ENCODE results near the gene ASIC4. TPM values are rescaled to one million over a fixed set of nuclear protein-coding genes. Genes with fewer than 3 reads are reported as not detected.

The ASIC4 gene
- total and polyA plus RNA-seq, 8 donors = 0.04 to 0.38 (median 0.18) TPM; not detected in 4

DNA sequence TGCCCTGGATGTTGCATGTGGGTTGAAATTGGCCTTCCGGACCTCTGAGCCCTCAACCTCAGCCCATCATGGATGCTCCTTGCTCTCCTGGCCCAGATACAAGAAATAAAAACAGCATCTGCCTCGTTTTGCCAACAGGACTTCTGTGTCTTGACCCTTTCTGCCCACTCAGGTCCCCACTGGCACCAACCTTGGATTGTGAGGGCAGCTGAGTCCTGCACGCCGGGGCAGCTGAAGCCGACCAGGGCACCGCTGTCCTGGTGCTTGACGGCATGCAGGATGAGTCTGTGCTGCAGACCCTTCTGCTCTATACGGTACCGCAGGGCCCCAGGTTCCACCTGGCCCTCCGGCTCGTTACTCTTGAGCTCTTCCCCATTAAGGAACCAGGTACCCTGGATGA, 52.4 kb downstream of the ASIC4 start:
- Histone ChIP-seq H3K9me3 (no peaks in the 10 kb centered on the region), H3K4me1 (peaks cover 0 to 8% (median 4%) of the 10 kb centered on the region in 3 donors), H3K27ac (no peak overlapping the region), H3K4me3 (no peak overlapping the region), H3K27me3 (no peaks in the 10 kb centered on the region), H3K36me3 (peaks cover 0 to 14% (median 14%) of the 10 kb centered on the region in 3 donors)
- intact Hi-C loops (cut with DNase I) = no loop called here
- DNase-seq (no peak), FAIRE-seq (no peak), ATAC-seq (no peak)
- WGBS, 2 donors = 89 to 93% methylated on average over 11 of the region's 11 CpGs
- TF ChIP-seq, protein P1, sequence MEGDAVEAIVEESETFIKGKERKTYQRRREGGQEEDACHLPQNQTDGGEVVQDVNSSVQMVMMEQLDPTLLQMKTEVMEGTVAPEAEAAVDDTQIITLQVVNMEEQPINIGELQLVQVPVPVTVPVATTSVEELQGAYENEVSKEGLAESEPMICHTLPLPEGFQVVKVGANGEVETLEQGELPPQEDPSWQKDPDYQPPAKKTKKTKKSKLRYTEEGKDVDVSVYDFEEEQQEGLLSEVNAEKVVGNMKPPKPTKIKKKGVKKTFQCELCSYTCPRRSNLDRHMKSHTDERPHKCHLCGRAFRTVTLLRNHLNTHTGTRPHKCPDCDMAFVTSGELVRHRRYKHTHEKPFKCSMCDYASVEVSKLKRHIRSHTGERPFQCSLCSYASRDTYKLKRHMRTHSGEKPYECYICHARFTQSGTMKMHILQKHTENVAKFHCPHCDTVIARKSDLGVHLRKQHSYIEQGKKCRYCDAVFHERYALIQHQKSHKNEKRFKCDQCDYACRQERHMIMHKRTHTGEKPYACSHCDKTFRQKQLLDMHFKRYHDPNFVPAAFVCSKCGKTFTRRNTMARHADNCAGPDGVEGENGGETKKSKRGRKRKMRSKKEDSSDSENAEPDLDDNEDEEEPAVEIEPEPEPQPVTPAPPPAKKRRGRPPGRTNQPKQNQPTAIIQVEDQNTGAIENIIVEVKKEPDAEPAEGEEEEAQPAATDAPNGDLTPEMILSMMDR (IDR thresholded peaks at IDR 0.05) = no peak

DNA sequence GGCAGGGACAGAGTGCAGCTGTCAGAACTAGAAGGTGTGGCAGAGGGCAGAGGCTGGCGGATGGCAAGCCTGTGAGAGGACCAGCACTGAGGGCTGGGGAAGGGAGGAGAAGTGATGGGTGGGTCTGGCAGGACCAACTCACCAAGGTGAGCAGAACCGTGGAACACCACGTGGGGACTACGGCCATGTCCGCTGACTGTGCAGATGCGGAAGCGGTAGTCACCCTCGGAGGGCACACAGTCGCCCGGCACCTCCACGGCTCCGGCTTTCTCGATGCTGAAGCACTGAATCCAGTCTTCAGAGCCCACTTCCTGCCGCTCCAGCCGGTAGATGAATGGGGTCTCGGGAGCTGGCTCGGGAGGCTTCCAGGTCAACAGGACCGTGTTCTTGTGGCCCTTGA, 52.8 kb downstream of the ASIC4 start:
- TF ChIP-seq, protein P1 (IDR thresholded peaks at IDR 0.05) = no peak
- FAIRE-seq = no peak
- DNase-seq = peak in 1 of 6 donors; percentile 64
- Histone ChIP-seq H3K36me3 (peaks cover 0 to 14% (median 14%) of the 10 kb centered on the region in 3 donors), H3K27ac (no peak overlapping the region), H3K27me3 (no peaks in the 10 kb centered on the region), H3K9me3 (no peaks in the 10 kb centered on the region), H3K4me1 (peaks cover under 1 to 8% (median 4%) of the 10 kb centered on the region in 3 donors), H3K4me3 (no peak overlapping the region)
- ATAC-seq = no peak
- WGBS, 2 donors = 95 to 96% methylated on average over 18 of the region's 18 CpGs
- intact Hi-C loops (cut with DNase I) = no loop called here

DNA sequence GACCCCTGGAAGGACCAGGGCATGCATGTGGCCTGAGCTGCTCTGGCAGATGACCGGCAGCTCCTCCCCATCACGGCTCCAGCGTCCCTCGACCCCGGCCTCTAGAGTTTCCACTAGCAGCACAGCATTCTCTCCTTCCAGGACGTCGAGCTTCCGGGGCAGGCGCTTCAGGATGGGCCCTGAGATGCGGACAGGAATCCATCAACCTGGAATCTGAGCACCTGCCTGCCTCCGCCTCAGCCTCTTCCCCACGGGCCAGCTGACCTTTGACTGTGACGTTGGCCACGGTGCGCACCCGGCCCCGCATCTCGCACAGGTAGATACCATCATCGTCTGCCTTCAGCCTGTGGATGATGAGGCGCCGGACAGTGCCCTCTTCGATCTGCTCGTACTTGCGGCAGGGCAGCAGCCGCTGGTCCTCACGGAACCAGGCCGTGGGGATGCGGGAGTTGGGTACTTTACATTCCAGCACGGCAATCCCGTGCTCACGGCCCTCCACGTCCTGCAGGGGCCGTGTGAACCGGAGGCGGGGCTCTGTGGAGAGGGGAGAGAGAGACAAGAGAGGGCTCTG, 53.6 kb downstream of the ASIC4 start:
- intact Hi-C loops (cut with DNase I) = no loop called here
- Histone ChIP-seq H3K27ac (no peak overlapping the region), H3K4me1 (peaks cover 4 to 8% (median 6%) of the 10 kb centered on the region in 3 donors), H3K9me3 (no peaks in the 10 kb centered on the region), H3K27me3 (no peaks in the 10 kb centered on the region), H3K4me3 (no peak overlapping the region), H3K36me3 (peaks cover 0 to 14% (median 13%) of the 10 kb centered on the region in 3 donors)
- no peak for ATAC-seq
- no peak for FAIRE-seq
- peak in 2 of 6 donors; percentile 16 to 78 for DNase-seq
- TF ChIP-seq, protein P1 (IDR thresholded peaks at IDR 0.05) = no peak
- 91 to 94% methylated on average over 35 of the region's 35 CpGs for WGBS, 2 donors

- FAIRE-seq (no peak), ATAC-seq (no peak), DNase-seq (no peak)
- intact Hi-C loops (cut with DNase I) = no loop called here
- Histone ChIP-seq H3K4me1 (peaks cover 4 to 8% (median 6%) of the 10 kb centered on the region in 3 donors), H3K27me3 (no peaks in the 10 kb centered on the region), H3K9me3 (no peaks in the 10 kb centered on the region), H3K36me3 (peaks cover 0 to 14% (median 9%) of the 10 kb centered on the region in 3 donors), H3K27ac (no peak overlapping the region), H3K4me3 (no peak overlapping the region)
- TF ChIP-seq, protein P1 (IDR thresholded peaks at IDR 0.05) = no peak
- WGBS, 2 donors = 94 to 96% methylated on average over 6 of the region's 6 CpGs
These were observed 54.8 kb downstream of the ASIC4 start for GRCh38 chr2:219569041-219569440.

DNA sequence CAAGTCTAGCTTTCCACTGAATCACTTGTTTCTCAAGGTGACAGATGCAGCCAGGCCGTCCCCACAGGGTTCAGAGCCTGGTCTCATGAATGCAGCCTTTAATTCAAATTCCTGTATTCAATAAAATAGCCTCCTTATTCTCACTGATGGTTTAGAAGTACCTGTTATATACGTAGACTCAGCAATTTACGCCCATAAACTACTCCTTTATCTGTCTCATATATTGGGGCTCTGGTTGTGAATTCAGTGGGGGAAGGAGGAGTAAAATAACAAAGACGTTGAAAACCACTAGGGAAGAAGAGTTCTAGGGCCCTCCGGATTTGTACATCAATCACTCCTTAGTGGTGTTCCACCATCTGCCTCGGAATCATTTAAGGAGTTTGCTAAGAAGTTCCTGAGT, 55.4 kb downstream of the ASIC4 start:
- Histone ChIP-seq H3K27ac (no peak overlapping the region), H3K36me3 (peaks cover 0 to 9% (median 9%) of the 10 kb centered on the region in 3 donors), H3K9me3 (no peaks in the 10 kb centered on the region), H3K4me3 (peak overlapping the region in 2 of 4 donors; percentile 78 to 85), H3K4me1 (peaks cover 4 to 8% (median 6%) of the 10 kb centered on the region in 3 donors), H3K27me3 (no peaks in the 10 kb centered on the region)
- no peak for DNase-seq
- intact Hi-C loops (cut with DNase I) = no loop called here
- WGBS, 2 donors = 83 to 91% methylated on average over 6 of the region's 6 CpGs
- FAIRE-seq = no peak
- TF ChIP-seq, protein P1 (IDR thresholded peaks at IDR 0.05) = no peak
- ATAC-seq = no peak

Measured in pancreas (tissue), 10 donors.